HG03103 (cell line): ENCODE measurements around the gene ADGRG1.

ENCODE experiments used
- ATAC-seq: cut with Tn5 transposase; IDR thresholded peaks from one replicate; pipeline ENCODE4 v1.9.1; 2021; ENCODE audit warnings: low read depth; ENCODE audit not compliant: unreplicated experiment

The ADGRG1 gene

DNA sequence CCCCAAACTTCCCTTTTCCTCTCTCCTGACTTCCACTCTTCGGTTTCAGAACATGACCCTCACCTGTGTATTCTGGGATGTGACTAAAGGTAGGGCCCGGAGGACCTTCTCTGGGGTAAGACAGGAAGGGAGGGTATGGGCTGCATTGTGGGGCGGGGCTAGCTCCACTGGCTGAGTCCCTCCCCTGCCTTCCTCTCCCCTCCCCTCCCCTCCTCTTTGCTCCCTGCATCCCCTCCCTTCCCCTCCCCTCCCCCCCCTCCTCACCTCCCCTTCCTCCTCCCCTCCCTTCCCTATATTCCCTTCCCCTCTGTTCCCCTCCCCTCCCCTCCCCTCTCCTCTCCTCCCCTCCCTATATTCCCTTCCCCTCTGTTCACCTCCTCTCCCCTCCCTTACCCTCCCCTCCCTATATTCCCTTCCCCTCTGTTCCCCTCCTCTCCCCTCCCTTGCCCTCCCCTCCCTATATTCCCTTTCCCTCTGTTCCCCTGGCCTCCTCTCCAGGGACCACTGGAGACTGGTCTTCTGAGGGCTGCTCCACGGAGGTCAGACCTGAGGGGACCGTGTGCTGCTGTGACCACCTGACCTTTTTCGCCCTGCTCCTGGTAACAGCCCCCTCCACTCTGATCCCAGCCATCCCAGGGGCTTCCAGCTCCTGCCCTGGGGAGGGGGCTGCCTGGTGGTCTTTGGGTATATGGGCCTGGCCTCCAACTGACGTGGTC is 51.5 kb downstream of the ADGRG1 start:
- no peak for ATAC-seq

DNA sequence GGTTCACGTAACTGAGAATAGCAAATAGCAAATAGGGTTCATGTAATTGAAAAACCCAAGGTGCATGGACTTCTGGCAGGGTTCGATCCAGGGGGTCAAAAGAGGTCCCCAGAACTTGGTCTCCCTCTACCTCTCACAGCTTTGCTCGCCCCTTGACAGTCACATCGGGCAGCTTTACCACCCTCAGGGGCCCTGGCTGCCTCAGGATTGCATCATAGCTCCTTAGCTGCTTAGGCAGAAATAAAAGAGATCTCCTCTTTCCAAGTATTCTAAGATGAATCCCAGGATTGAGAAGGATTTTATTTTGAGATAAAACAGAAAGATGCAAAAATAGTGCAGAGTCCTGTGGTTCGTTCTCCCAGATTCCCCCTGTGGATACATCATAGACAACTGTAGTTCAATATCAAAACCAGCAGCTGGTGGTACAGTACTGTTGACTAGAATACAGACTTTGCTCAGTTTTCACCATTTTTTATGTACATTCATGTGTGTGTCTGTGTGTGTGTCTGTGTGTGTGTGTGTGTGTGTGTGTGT is 52.5 kb downstream of the ADGRG1 start:
- ATAC-seq, result no peak

DNA sequence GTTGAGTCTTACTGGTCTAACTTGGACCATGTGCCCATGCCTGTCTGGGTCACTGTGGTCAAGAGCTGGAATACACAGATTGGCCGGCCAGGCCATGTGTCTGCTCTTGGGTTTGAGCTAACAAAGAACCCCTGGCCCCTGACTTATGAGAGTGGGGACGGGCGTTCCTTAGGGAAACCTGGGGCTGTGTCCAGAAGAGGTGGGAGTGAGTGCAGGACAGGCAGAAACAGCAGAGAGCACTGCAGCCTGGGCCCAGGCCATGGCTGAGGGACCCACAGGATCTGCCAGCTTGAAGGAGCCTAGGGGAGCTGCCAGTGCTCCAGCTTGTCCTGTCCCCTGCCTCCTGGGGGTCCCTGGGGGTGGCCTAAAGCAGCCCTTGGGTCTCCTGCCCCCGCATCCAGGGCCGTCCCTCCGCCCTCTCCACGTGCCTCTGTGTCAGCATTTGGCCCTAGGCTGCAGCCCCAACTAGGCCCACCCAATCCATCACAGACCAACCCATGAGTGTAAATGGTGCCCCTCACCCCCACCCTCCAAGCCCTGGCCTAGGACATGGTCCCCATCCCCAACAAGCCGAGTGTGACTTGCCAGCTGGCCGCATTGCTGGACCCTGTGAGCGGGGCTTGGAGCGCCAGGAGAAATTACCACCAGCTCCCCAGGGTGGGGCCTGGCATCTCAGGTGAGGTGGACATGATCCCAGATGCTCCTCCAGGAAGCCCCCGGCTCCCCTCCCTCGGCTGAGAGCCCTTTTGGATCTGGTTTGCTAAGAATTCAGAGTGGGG is 53.7 kb downstream of the ADGRG1 start:
- no peak for ATAC-seq

DNA sequence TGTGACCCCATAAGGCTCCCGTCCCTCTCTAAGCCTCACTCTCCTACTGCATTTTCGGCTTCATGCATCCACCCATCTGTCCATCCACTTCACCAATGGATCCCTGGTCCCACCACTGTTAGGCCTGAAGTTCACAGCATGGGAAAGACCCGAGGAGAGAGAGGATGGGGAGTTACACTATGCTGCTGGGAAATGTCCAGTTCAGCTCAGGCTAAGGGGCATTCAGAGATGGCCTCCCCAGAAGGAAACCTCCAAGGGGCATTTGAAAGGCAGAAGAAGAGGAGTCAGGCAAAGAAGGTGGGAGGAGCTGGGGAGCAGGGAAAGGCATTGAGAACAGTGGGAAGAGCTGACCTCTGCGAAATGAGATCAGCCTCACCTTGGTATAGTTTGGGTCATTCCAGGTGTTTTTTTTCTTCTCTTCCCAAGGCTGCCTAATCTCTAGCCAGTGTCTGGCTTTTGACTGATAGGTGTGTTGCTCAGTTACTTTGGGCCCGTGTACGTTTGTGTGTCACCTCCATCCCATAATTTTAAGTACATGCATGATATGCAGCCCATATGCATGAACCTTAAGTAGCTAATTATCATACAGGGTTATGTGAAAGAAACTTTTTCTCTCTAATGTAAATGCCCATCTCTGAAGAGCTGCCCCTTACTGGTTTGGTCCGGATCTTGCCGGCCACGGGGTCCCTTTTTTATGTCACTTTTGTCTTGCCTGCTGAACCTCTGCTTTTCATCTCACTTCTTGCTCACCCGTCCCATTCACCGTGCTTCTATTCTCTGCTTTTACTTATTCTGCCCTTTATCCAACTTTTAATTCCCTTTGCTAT is 54.6 kb downstream of the ADGRG1 start:
- no peak for ATAC-seq

DNA sequence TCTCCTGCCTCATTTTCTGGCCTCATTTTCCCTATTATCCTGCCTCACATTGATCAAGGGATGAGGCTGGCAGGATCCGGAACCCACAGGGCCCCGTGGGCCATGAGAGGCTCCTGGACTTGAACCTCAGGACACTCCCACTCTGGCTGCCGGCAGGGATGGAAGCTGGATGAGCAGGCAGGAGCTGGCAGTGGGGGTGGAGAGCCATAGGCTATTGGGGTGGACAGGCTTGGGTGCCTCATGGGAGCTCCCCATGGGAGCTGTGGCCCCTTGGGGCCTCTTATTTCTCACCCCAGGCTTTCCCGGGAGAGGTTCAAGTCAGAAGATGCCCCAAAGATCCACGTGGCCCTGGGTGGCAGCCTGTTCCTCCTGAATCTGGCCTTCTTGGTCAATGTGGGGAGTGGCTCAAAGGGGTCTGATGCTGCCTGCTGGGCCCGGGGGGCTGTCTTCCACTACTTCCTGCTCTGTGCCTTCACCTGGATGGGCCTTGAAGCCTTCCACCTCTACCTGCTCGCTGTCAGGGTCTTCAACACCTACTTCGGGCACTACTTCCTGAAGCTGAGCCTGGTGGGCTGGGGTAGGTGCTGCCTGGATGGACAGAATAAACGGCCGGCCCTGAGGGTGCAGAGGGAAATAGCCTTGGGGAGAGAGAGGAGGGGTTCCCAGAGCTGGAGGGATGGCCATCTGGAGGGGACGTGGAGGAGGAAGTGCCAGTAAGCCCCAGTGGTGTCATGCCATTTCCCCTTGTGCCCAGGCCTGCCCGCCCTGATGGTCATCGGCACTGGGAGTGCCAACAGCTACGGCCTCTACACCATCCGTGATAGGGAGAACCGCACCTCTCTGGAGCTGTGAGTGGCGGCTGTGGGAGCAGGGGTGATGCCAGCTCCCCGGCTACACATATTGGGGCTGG is 55.5 kb downstream of the ADGRG1 start:
- no peak for ATAC-seq

DNA sequence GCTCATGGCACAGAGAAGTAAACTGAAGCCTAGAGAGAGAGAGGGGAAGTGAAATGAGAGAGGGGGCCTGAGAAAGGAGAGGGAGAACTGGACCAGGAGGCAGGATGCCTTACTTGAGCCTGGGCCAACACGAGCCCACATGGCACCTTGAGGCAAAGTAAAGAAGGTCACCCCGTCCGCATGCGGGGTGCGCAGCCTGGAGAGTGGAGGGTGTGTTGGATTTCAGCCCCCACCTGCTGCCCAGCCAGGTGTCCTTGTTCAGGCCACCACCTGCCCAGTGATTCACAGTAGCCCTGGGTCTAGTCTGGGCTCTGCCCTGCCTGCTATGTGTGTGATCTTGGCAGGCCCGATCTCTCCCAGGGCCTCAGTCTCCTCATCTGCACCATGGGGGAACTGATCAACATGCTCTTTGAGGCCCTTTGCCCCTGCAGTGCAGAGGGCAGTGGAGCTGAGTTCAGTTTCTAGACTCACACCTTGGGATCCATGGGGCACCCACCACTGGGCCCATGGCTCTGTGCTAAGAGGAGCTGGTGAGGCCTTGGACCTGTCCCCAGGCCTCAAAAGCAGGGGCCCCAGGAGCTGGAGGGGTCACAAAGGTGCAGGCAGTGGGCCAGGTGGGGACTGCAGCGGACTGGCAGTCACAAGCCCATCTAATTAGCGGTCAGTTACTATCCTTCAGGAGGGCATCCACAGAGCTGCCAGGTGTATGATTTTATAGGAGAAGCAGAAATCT is 56.4 kb downstream of the ADGRG1 start:
- no peak for ATAC-seq

DNA sequence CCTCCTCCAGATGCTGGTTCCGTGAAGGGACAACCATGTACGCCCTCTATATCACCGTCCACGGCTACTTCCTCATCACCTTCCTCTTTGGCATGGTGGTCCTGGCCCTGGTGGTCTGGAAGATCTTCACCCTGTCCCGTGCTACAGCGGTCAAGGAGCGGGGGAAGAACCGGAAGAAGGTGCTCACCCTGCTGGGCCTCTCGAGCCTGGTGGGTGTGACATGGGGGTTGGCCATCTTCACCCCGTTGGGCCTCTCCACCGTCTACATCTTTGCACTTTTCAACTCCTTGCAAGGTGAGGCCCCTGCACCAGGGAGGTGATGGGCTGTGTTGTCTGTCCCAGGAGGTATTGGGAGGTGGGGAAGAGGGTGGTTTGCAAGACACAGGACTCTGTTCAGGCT is 57.2 kb downstream of the ADGRG1 start:
- no peak for ATAC-seq

DNA sequence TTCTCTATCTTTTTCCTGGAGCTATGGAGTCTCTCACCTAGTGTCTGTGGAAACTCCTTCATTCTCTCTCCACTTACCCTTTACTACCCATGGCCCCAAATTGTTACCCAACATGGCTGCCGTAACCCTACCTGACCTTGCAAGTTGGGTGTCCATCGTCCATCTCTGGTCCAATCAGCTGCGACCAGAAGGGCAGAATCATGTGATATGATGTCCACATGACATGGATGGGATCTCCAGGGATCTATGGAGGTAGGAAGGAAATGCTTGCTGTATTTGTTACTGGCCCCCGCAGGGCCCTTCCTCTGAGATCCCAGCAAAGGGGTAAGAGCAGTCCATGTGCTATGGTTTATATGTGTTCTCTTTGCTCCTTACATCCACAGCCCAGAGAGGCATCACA is 58.1 kb downstream of the ADGRG1 start:
- no peak for ATAC-seq

DNA sequence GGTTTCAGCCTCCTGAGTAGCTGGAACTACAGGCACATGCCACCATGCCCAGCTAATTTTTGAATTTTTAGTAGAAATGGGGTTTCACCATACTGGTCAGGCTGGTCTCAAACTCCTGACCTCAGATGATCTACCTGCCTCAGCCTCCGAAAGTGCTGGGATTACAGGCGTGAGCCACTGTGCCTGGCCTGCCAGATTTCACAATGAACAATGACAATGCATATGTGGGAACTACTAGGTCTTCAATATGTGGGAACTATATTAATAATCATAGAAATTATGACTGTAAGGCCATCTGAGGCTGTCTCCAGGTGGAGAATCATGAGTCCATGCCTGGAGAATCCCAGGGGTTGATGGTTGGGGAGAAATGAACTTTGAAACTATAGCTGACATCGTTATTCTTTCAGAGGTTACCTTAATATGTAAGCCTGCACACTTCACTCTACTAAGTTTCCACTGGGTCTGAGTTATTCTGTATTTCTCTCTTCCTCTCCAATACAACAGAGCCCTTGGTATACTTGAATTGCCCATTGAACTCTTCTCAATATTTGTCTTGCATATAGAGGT is 59.0 kb downstream of the ADGRG1 start:
- no peak for ATAC-seq

DNA sequence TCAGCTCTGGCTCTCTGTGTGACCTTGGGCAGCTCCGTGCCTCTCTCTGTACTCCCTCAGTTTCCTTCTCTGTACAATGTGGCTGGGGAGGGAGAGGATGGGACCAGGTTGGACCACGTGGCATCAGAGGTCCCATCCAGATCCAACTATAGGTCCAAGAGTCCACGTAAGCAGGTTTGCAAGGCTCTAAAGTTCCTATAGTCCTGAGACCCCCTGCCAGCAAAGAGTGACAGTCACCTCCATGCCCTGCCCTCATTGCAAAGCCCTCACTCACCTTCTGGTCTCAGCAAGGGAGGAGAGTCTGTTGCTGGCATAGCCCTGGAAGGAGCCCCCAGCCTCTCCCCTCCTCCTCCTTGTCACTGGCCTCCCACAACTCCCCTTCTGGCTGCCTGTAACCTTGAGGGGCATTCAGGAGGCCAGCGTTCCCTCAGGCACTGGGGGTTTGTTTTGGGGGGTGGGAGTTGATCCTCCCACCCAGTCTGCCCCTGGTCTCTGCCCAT is 60.1 kb downstream of the ADGRG1 start:
- ATAC-seq, result no peak

DNA sequence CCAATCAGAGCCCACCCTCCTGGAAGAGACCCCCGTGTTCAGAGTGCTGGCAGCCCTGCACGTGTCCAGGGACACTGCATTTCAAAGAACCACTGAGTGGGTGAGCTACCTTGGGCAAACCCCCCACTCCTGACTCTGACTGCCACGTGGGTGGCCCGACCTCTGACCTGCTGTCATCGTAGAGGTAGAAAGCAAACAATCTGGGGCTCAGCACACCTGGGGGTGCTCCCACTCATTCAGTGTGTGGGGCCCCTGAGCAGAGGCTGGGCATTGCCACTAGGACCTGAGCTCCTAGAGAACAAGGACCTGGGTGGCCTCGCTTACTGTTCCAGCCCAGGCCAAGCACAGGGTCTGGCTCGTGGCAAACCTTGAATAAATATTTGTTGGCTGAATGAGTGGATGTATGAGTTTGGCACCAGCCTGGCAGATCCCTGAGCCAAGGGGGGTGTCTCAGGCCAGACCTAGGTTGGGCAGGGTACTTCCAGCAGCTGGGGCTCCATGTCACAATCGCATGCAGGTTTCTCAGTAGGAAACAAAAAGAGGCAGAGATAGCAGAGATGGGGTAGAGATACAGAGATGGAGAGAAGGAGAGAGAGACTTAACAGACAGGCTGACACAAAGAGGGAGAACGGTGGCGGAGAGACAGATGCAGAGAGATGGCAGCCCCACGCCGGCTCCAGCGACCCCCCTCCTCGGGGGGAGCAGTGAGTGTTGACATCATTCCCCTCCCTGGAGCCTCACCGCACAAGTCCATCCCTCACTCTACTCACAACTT is 60.7 kb downstream of the ADGRG1 start:
- peak; percentile 14 for ATAC-seq

DNA sequence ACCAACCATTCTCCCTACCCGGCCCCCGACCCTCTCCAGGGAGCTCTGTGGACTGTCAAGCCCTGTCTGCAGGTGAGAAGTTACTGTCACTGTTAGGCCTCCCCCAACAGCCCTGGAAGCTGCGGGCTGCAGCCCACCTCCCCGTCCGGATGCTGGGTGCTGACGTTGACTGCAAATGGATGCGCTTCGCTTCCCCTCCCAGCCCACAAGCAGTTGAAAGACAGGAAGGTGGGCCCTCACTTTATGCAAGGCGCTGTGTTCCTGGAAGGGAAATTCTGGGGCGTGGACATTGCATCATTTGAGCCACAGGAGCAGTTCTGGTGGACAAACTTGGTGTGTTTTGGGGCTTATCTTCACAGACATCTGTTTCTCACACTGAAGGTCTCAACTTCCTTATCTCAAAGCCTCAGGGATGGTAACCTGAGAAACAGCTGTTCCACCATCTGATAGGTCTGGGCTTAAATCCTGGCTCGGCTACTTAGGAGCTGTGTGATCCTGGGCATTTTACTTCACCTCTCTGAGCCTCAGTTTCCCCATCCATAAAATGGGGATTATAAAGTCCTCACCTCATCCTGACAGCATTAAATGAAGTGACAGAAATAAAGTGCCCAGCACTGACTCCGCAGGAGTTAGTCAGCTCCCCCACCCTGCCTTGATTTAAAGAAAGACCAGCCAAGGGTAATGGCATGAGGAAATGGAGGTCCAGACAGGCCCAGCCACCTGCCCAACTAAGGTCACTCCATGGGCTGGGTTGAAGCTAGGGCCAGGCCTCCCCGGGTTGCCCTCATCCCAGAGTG is 61.5 kb downstream of the ADGRG1 start:
- peak; percentile 65 for ATAC-seq

DNA sequence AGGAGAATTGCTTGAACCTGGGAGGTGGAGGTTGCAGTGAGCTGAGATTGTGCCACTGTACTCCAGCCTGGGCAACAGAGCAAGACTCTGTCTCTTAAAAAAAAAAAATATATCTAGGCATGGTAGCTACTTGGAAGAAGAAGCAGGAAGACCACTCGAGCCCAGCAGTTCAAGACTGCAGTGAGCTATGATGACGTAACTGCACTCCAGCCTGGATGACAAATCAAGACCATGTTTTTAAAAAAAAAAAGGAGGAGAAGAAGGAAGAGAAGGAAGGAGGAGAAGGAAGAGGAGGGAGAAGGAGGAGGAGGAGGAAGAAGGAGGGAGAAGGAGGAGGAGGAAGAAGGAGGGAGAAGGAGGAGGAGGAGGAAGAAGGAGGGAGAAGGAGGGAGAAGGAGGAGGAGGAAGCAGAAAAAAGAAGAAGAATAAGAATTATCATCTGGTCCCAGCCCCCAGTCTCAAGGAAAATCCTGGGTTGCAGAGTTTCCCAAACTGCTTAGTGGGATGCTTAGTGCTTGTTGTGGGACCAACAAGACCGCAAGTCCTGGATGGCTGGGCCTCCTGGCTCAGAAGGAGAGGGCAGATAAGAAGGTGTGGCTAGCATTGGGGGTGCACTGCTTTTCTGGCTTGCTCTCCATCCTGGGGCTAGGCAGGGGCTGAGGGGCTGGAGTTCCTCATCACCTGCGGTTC is 62.5 kb downstream of the ADGRG1 start:
- ATAC-seq, result no peak

DNA sequence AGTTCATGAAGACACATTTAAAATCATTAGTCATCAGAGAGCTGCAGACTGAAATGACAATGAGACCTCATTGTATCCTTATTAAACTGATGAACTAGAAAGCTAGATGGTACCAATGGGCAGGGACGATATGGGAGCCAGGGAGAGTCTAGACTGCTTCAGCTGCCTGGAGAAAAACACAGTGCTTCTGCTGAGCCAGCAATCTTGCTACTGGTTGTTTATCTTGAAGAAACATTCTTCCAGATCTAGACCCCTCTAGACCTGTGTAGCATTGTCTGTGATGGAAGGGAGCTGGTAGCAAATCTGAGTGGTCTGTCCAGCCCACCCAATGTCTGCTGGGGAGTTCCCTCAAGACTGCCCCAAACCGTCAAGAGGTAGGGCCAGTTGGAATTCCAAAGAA is 64.2 kb downstream of the ADGRG1 start:
- ATAC-seq, result no peak

DNA sequence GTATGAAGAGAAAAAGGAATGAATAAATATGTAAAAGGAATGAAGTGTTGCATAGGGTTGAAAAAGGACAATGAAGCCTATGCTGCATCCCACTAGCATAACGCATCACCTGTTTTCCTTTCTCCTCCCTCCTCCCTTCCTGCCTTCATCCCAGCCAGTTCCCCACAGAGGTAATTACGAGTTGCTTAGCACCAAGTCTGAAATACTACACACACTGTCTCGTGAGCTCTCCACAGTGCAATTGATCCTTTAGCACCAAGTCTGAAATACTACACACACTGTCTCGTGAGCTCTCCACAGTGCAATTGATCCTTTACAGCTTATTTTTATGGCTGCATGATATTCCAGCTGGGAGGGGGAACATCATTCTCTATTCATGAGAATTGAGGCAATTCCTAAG is 65.1 kb downstream of the ADGRG1 start:
- ATAC-seq, result no peak

DNA sequence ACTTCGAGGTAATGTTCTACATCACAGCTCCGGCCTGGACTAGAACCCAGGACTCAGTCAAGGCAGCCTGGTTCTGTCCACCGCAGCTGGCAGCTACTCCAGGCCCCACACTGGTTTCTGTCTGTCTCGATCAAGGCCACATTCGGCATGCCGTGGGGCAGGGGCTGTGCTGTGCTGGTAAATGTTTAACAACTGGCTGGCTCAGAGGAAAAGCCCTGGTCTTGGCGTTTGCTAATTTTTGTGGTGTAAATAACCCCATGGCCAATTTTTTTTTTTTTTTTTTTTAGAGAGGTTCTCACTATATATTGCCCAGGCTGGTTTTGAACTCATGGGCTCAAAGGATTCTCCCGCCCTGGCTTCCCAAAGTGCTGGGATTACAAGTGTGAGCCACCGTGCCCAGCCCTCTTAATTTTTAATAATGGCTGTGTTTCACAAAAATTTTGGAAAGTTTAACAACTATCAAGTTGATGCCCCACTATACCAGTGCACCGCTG is 65.8 kb downstream of the ADGRG1 start:
- no peak for ATAC-seq
